Pancreas (tissue), 10 donors: ENCODE results near the gene ODAD3. TPM values are rescaled to one million over a fixed set of nuclear protein-coding genes. Genes with fewer than 3 reads are reported as not detected.
"Not testable (repeated sequence)": the region's sequence is repeated elsewhere in the genome, so short reads cannot be mapped to it uniquely, and the experiment has no call there.

Experiments
- ATAC-seq, 4 donors: fragments of 200-7000 bp; cut with Tn5 transposase; one replicate each; pipeline versions ENCODE4 v1.8.0 to v1.9.1; 2020; ENCODE audit warnings: mild to moderate bottlenecking in 4 of 4, moderate library complexity in 4 of 4
- DNase-seq, 6 donors: peaks; one replicate each; pipeline ENCODE4 v3.0.0-alpha.2; 2020
- FAIRE-seq: peaks from 2 replicates; lab custom pipeline; 2012; peaks lifted over from hg19 to GRCh38; lab: Jason Lieb, UNC
- H3K27ac ChIP-seq, 4 donors: fragments of 200-600 bp; sonication (generic); 1 replicate in 3 of 4; 2 replicates in 1 of 4; pipeline versions ENCODE4 v1.5.0 to v1.8.0; 2020
- H3K27me3 ChIP-seq, 4 donors: fragments of 200-600 bp; one replicate each; pipeline ENCODE4 v1.8.0; 2021
- H3K36me3 ChIP-seq, 3 donors: fragments of 200-600 bp; sonication (generic) in 1 of 3; one replicate each; pipeline versions ENCODE4 v1.5.0 to v1.8.0; 2020 to 2021
- H3K4me1 ChIP-seq, 3 donors: fragments of 200-600 bp; one replicate each; pipeline ENCODE4 v1.8.0; 2021
- H3K4me3 ChIP-seq, 4 donors: fragments of 200-600 bp; sonication (generic) in 2 of 4; one replicate each; pipeline versions ENCODE4 v1.5.0 to v1.8.0; 2020 to 2021
- H3K9me3 ChIP-seq, 4 donors: fragments of 200-600 bp; one replicate each; pipeline ENCODE4 v1.8.0; 2021
- WGBS, 2 donors: extraction: QIAGEN DNeasy Blood & Tissue Kit; methylation state at CpG; one replicate each; pipeline ENCODE4 v1.1.7; 2013; 5-methylcytosine and 5-hydroxymethylcytosine counted together
- intact Hi-C, 3 donors: fragments of 100-400 bp; cut with DNase I; formaldehyde crosslinking; loops; one replicate each; pipeline versions ENCODE4 v1.11.1 to v1.14.2; 2022
- polyA plus RNA-seq, 2 donors: library from polyadenylated mRNA; stranded (reverse); fragments of 200-250 nt; gene quantifications; one replicate each; pipeline ENCODE4 v1.2.3, GENCODE V29; 2013
- total RNA-seq, 6 donors: library from RNA; stranded (reverse); fragmentation: NEBNext Ultra II Directional in 4 of 6; extraction: Animal tissue kit (Norgen Biotek cat#: 25700) in 4 of 6; gene quantifications; one replicate each; pipeline versions ENCODE4 v1.2.1 to v1.2.4, GENCODE V29; 2021 to 2023
- TF ChIP-seq, protein P1 (sequence below), 4 donors: fragments of 200-600 bp; sonication (generic) in 3 of 4; IDR thresholded peaks; one replicate each; pipeline versions ENCODE4 v1.5.0 to v1.8.0; 2021; ENCODE audit warnings: antibody characterized with exemption in 4 of 4
- donor health status: healthy with polysubstance abuse.
- donor health status: DM: no; HTN: no; CAD: no; lungs with moderate emphysema.
- donor health status: DM: no; HTN: no; CAD: no.
- donor health status: control.
- donor health status: control.
- donor health status: Bipolar disorder and iron deficiency.
- donor health status: DM: yes; HTN: yes; CAD: no.
- donor health status: DM: no; HTN: no; CAD: no.
- donor health status: DM: no; HTN: no; CAD: no.
- donor health status: DM: yes; HTN: yes; CAD: no.

Gene ODAD3
- total and polyA plus RNA-seq, 8 donors, result 0.13 to 1.8 (median 0.38) TPM

GRCh38 chr19:11437955-11438354 lies 3.0 kb upstream of the ODAD3 start:
- no peak overlapping the region for H3K4me3 ChIP-seq
- TF ChIP-seq, protein P1, sequence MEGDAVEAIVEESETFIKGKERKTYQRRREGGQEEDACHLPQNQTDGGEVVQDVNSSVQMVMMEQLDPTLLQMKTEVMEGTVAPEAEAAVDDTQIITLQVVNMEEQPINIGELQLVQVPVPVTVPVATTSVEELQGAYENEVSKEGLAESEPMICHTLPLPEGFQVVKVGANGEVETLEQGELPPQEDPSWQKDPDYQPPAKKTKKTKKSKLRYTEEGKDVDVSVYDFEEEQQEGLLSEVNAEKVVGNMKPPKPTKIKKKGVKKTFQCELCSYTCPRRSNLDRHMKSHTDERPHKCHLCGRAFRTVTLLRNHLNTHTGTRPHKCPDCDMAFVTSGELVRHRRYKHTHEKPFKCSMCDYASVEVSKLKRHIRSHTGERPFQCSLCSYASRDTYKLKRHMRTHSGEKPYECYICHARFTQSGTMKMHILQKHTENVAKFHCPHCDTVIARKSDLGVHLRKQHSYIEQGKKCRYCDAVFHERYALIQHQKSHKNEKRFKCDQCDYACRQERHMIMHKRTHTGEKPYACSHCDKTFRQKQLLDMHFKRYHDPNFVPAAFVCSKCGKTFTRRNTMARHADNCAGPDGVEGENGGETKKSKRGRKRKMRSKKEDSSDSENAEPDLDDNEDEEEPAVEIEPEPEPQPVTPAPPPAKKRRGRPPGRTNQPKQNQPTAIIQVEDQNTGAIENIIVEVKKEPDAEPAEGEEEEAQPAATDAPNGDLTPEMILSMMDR (IDR thresholded peaks at IDR 0.05), result no peak
- whole genome bisulfite sequencing, 2 donors, result 91 to 94% methylated on average over 9 of the region's 9 CpGs
- H3K4me1 ChIP-seq, result peaks cover 0 to 13% (median 9%) of the 10 kb centered on the region in 3 donors
- no peaks in the 10 kb centered on the region for H3K9me3 ChIP-seq
- peaks cover 6 to 12% (median 8%) of the 10 kb centered on the region in 3 donors for H3K36me3 ChIP-seq
- intact Hi-C loops, result no loop called here
- DNase-seq (no peak), ATAC-seq (no peak), FAIRE-seq (no peak)
- no peak overlapping the region for H3K27ac ChIP-seq
- H3K27me3 ChIP-seq, result no peaks in the 10 kb centered on the region

DNA sequence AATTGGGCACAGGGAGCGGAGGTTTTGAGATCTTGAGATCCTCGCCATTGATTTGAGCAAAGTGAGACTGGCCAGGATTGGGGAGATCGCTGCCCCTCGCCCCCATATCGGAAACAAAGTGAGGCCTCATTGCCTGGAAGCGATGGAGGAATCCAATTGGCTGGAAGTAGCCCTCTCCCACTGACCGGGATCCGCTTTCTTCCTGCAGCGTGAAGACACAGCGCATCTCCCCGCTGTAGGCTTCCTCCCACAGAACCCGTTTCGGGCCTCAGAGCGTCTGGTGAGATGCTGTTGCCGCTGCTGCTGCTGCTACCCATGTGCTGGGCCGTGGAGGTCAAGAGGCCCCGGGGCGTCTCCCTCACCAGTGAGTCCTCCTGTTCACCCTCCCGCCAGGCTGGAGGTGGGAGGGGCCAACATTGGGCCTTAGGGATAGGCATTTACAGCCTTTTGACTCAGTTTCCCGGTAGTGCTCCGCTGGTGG lies 952 bp upstream of the ODAD3 start:
- peak overlapping the region; percentile 43 to 55 (median 51) for H3K4me3 ChIP-seq
- ATAC-seq, result no peak
- H3K27me3 ChIP-seq, result no peaks in the 10 kb centered on the region
- WGBS, 2 donors, result 2 to 4% methylated on average over 21 of the region's 21 CpGs
- peaks cover 0 to 13% (median 9%) of the 10 kb centered on the region in 3 donors for H3K4me1 ChIP-seq
- intact Hi-C loops, result no loop called here
- no peaks in the 10 kb centered on the region for H3K9me3 ChIP-seq
- TF ChIP-seq, protein P1 (IDR thresholded peaks at IDR 0.05), result no peak
- no peak for FAIRE-seq
- peaks cover 6 to 8% (median 8%) of the 10 kb centered on the region in 3 donors for H3K36me3 ChIP-seq
- H3K27ac ChIP-seq, result peak overlapping the region; percentile 14 to 70 (median 50)
- DNase-seq, result peak in 3 of 6 donors; percentile 47 to 75 (median 69)

GRCh38 chr19:11434703-11435056 lies 241 bp downstream of the ODAD3 start:
- intact Hi-C loops, result no loop called here
- Histone ChIP-seq H3K27ac (peak overlapping the region; percentile 17 to 70 (median 48)), H3K4me1 (peaks cover 0 to 13% (median 9%) of the 10 kb centered on the region in 3 donors), H3K27me3 (no peaks in the 10 kb centered on the region), H3K9me3 (no peaks in the 10 kb centered on the region), H3K36me3 (peaks cover 6 to 8% (median 8%) of the 10 kb centered on the region in 3 donors), H3K4me3 (peak overlapping the region in 2 of 4 donors; percentile 36 to 53)
- TF ChIP-seq, protein P1 (IDR thresholded peaks at IDR 0.05), result no peak
- FAIRE-seq (no peak), DNase-seq (no peak), ATAC-seq (peak; percentile 6 to 14 (median 10))
- WGBS, 2 donors, result 3 to 4% methylated on average over 9 of the region's 9 CpGs

GRCh38 chr19:11433526-11433925 lies 1.4 kb downstream of the ODAD3 start:
- H3K4me3 ChIP-seq, H3K36me3 ChIP-seq, H3K27ac ChIP-seq, intact Hi-C loops, DNase-seq, H3K9me3 ChIP-seq, H3K27me3 ChIP-seq, FAIRE-seq, ATAC-seq: not testable (repeated sequence)
- H3K4me1 ChIP-seq, result peaks cover 0 to 13% (median 9%) of the 10 kb centered on the region in 3 donors
- WGBS, 2 donors, result 94 to 96% methylated on average over 3 of the region's 3 CpGs

DNA sequence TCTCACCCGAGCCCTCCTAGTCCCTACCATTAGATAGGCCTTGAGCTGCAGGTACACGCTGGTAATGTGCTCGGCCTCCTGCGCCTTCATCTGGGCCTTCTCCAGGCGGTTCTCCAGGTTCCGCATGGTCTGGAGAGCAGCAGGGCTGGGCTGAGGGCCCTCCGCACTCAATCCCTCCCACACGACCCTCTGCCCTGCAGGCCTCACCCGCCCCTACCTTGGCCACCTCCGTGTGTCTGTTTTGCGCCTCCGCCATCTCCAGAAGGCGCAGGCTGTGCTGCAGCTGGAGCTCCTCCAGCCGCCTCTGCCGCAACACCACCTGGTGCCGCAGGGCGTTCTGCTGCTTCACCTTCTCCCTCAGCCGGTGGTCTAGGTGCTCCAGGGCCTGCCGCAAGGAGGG lies 8.3 kb downstream of the ODAD3 start:
- intact Hi-C loops, result no loop called here
- H3K36me3 ChIP-seq, result no peaks in the 10 kb centered on the region
- H3K4me3 ChIP-seq, result no peak overlapping the region
- no peaks in the 10 kb centered on the region for H3K27me3 ChIP-seq
- 90 to 92% methylated on average over 18 to 19 of the region's 19 CpGs for WGBS, 2 donors
- TF ChIP-seq, protein P1 (IDR thresholded peaks at IDR 0.05), result no peak
- no peak for DNase-seq
- H3K9me3 ChIP-seq, result no peaks in the 10 kb centered on the region
- no peak for ATAC-seq
- no peak overlapping the region for H3K27ac ChIP-seq
- no peak for FAIRE-seq
- peaks cover 0 to 2% (median 0%) of the 10 kb centered on the region in 3 donors for H3K4me1 ChIP-seq
